DMS114 treated with DMSO at 0.1 percent for 48 hours (cell line): ENCODE data around the gene SP2.

ENCODE experiments used
- DNase-seq: peaks from one replicate; lab custom pipeline; 2025; ENCODE audit not compliant: unreplicated experiment; lab: John Stamatoyannopoulos, UW

Gene SP2

GRCh38 chr17:47870056-47870455 is 26.0 kb upstream of the SP2 start:
- DNase-seq = no peak

GRCh38 chr17:47871048-47871447 is 25.0 kb upstream of the SP2 start:
- DNase-seq = no peak

DNA sequence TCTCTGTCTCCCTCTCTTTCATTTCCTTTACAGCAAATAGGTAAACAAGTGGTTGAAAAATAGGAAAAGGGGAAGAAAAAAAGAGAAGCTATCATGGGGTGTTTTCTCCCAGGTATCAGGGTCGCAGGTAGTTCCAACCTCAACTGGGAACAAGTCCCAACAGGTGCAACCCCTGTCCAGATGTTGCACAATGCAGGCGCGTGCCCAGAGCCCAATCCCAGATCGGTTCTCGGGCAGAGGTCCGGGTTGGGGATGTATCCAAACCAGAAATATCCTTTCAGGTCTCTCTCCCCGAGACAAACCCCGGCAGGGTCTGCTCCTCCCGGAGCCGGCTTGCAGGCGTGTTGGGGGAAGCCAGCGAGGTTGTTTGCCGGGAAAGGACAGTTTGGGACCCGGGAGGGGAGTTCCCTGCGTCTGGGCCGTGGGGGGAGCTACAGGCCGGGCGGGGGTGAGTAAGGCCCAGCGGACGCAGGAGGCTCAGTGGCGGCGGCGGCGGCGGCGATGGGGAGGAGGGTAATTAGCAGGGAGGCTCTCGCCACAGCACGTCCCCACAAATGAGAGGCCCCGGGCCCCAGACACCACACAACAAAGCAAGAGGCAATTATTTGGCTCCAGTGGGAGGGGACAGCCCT is 23.9 kb upstream of the SP2 start:
- no peak for DNase-seq

GRCh38 chr17:47872651-47873161 is 23.3 kb upstream of the SP2 start:
- no peak for DNase-seq

DNA sequence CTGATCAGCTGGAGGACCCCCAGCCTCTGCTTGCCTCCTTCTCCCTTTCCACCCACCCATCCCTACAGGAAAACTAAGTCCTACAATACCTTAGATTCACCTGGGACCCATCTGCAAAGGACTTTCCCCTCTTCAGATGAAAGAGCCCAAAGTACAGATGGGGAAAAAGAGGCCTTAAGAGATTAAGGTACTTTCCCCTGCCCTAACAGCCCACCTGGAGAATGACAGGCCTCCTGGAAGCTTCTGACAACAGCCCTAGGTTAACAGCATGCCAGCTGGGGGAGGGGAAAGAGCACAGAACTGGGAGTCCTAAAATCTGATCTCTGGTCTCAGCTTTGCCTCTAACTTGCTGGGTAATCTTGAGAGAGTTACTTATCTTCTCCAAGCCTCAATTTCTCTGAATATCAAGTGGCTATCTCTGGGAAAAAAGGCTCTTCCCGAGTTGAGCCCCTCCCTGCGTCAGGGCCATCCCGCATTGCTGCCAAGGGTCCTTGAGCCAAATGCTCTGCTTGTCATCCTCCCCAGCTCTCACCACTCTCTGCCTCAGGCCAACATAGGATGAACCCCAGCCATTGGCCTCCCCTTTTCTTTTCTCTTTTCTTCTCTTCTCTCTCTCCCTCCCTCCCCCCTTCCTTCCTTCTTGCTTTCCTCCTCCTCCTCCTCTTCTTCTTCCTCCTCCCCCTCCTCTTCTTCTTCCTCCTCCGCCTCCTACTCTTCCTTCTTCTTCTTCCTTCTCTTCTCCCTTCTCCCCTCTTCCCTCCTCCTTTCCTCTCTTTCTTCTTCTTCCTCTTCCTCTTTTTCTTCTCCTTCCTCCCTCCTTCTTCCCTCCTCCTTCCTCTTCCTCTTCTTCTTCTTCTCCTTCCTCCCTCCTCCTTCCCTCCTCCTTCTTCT is 22.6 kb upstream of the SP2 start:
- no peak for DNase-seq

DNA sequence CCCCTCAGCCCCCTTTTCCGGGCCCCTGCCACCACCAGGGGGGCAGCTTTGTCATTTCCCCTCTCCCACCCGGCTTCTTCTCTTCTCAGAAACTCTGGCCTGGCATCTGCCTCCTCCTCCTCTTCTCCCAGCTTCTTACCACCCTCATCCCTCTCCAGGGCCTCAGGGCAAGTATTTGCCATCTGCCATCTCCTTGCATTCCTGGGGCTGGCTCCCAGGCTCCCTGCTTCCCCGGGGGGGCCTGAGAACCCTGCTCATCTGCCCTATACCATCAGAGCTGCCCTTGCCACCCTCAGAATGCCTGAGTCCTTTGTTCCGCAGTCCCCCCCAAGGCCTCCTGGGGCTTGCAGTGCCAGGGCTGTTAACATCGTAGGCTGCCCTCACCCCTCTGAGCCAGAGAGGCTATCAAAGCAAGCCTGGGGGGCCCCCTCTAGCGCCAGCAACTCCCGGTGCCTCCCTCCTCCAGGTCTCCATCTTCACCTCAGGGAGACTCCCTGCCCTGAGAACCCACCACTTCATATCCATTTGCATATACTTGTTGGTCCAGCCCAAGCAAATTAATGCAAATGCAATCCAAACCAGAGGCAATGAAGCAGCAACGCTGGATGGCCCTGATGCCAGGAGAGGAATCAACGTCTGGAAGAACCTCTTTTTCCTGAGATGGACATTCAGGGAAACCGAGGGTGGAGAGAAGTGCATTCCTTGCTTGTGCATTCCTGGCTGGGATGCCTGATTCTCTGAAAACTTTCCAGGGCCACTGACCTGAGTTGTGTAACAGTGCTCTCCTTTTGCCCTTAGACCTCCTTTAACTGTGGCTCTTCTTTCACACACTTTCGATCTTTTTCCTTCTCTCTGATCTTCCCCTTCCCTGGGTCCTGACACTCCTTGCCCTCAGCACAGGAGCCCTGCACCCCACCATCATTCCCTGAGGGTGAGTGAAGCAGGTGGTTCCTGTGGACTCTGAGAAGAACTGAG is 20.7 kb upstream of the SP2 start:
- no peak for DNase-seq

- no peak for DNase-seq
Observed at GRCh38 chr17:47877368-47878034, 18.5 kb upstream of the SP2 start.

DNA sequence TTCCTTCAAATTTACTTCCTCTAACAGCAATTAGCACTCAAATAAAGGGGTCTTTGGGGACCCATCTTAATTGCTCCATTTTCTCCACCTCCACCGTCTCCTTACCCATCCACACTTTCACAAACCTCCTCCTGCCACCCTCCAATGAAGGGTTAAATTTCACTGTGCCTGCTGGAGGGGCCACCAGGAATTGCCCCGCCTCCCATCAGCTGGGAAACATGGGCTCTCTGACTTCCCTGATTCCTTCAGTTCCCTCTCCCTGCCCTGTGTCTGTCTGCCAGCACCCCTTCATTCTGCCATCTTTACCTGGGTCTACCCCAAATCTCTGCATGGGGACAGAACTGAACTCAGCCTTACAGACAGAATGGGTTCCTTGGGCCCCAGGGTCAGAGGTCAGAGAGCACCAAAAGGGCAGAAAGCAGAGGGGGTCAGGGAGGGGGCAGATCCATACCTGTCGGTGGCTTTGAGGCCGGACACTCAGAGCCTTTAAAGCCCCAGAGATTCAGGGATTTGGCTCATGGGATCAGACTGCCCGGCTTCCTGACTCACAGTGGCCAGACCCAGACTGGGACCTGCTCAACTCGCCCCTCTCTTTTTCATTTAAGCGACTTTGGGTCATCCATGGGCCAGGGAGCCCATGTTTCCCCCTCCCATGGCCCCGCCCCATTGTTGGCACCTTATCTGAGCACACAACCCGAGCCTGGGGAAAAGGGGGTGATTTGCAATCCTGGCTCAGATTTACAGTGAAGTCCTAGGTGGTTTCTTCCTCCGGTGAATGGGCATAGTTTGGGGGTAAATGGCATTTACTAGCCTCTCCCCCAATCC is 17.6 kb upstream of the SP2 start:
- DNase-seq = no peak

- DNase-seq = no peak
Observed at GRCh38 chr17:47879028-47879585, 16.9 kb upstream of the SP2 start.

GRCh38 chr17:47879776-47880454 is 16.1 kb upstream of the SP2 start:
- DNase-seq = no peak

DNA sequence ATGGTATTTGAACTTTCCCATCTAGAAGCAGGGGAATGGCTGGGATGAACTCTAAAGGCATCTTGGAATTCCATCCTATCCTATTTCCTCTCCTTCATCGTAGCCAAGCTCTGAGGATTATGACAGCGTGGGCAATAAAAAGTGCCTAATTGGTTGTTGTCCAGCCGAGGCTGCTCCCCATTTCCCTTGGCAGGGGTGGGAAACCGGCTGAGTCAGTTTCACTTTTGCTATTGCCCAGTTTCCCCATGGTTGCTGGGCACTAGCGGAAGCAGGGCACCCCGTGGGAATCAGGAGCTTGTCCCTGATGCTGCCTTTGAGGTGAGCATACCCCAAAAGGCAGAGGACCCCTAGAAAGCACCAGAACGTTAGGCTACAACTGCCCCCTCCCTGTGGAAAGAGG is 13.8 kb upstream of the SP2 start:
- no peak for DNase-seq

- DNase-seq = no peak
Observed at GRCh38 chr17:47882695-47883588, 13.1 kb upstream of the SP2 start.

- DNase-seq = no peak
Observed at GRCh38 chr17:47883589-47884426, 12.2 kb upstream of the SP2 start.

- no peak for DNase-seq
Observed at GRCh38 chr17:47884427-47884740, 11.7 kb upstream of the SP2 start.

DNA sequence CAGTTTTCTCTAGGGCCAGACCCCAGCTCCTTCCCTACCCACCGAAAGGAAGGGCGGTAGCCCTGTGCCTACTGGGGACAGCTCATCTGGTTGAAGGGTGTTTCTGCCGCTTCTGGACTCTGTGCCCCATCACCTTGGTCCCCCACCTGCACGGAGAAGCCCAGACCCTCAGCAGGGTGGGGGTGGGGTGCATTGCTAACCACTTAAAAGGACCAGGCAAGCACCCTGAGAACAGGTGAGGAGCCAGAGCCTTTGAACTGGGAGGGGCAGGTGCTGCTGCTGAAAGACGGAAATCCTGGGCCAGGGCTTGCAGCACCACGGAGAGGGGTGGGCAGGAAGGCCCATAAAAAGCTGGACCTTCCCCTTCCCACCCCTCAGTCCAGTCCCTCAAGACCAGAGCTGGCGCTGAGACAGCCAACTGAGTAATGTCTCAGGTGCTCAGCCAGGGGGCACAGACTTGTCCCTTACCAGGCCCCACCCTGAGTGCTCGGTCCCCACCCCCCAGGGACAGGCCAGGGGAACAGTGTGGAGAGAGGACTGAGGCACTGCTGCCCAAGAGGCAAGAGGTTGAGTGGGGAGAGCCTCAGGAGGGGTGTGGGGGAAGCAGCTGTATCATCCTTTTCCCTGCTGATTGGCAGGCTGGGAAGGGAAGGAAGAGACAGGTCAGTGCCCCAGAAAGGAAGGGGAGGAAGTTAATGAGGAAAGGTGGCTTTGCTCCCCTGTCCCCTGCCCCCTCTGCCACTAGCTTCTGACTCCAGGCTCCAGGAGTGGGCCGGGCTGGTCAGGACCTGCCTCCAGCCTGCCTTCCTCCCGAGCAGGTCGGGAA is 10.9 kb upstream of the SP2 start:
- no peak for DNase-seq

GRCh38 chr17:47888293-47888692 is 7.7 kb upstream of the SP2 start:
- DNase-seq = no peak
